HepG2 (cell line): ENCODE data around the gene SDR42E2. TPM values are rescaled to one million over a fixed set of nuclear protein-coding genes. Genes with fewer than 3 reads are reported as not detected.

ENCODE experiments used
- GMEB1 ChIP-seq: sonication (generic); formaldehyde crosslinking; IDR thresholded peaks from 2 replicates; pipeline ENCODE4 v1.5.1; 2020; ENCODE audit warnings: missing genetic modification reagents, mild to moderate bottlenecking, borderline replicate concordance
- JARID2 ChIP-seq: sonication (generic); formaldehyde crosslinking; IDR thresholded peaks from 2 replicates; pipeline ENCODE4 v1.8.1; 2023; ENCODE audit warnings: missing genetic modification reagents, inconsistent platforms; ENCODE audit not compliant: insufficient replicate concordance
- MAF1 ChIP-seq: sonication (generic); formaldehyde crosslinking; IDR thresholded peaks from 2 replicates; pipeline ENCODE4 v1.5.0; 2020; ENCODE audit warnings: missing genetic modification reagents, borderline replicate concordance
- MIER3 ChIP-seq: IDR thresholded peaks from 2 replicates; pipeline ENCODE4 v1.6.1; 2016; ENCODE audit warnings: missing compliant biosample characterization, borderline replicate concordance
- SCMH1 ChIP-seq: sonication (generic); formaldehyde crosslinking; IDR thresholded peaks from 2 replicates; pipeline ENCODE4 v1.9.0; 2021; ENCODE audit warnings: missing genetic modification reagents, mild to moderate bottlenecking, borderline replicate concordance
- SNAI1 ChIP-seq: sonication (generic); formaldehyde crosslinking; IDR thresholded peaks from 2 replicates; pipeline ENCODE4 v1.5.0; 2020; ENCODE audit warnings: mild to moderate bottlenecking, missing genetic modification reagents, borderline replicate concordance
- ZFP82 ChIP-seq: sonication (generic); formaldehyde crosslinking; IDR thresholded peaks from 2 replicates; pipeline ENCODE4 v1.5.1; 2020; ENCODE audit warnings: mild to moderate bottlenecking, missing genetic modification reagents, borderline replicate concordance
- ZMYM2 ChIP-seq: sonication (generic); formaldehyde crosslinking; IDR thresholded peaks from 2 replicates; pipeline ENCODE4 v1.8.0; 2022; ENCODE audit warnings: mild to moderate bottlenecking, missing genetic modification reagents
- ZNF512 ChIP-seq: sonication (generic); formaldehyde crosslinking; IDR thresholded peaks from 2 replicates; pipeline ENCODE4 v1.4.0; 2020; ENCODE audit warnings: mild to moderate bottlenecking, missing genetic modification reagents
- ZNF546 ChIP-seq: sonication (generic); formaldehyde crosslinking; conservative IDR thresholded peaks from 2 replicates; pipeline ENCODE4 v1.8.1; 2023; ENCODE audit warnings: mild to moderate bottlenecking, missing genetic modification reagents
- ZNF556 ChIP-seq: sonication (generic); formaldehyde crosslinking; IDR thresholded peaks from 2 replicates; pipeline ENCODE4 v1.4.0; 2020; ENCODE audit warnings: mild to moderate bottlenecking, missing genetic modification reagents, borderline replicate concordance
- ZNF562 ChIP-seq: sonication (generic); formaldehyde crosslinking; IDR thresholded peaks from 2 replicates; pipeline ENCODE4 v1.8.0; 2022; ENCODE audit warnings: missing genetic modification reagents, borderline replicate concordance
- ZNF597 ChIP-seq: sonication (generic); formaldehyde crosslinking; IDR thresholded peaks from 2 replicates; pipeline ENCODE4 v1.5.0; 2020; ENCODE audit warnings: missing genetic modification reagents
- ZNF619 ChIP-seq: sonication (generic); formaldehyde crosslinking; IDR thresholded peaks from 2 replicates; pipeline ENCODE4 v1.4.0; 2020; ENCODE audit warnings: mild to moderate bottlenecking, missing genetic modification reagents
- ZNF761 ChIP-seq: sonication (generic); formaldehyde crosslinking; conservative IDR thresholded peaks from 2 replicates; pipeline ENCODE4 v1.4.0; 2020; ENCODE audit warnings: mild to moderate bottlenecking, missing genetic modification reagents
- ZNF781 ChIP-seq: sonication (generic); formaldehyde crosslinking; IDR thresholded peaks from 2 replicates; pipeline ENCODE4 v1.5.1; 2020; ENCODE audit warnings: borderline replicate concordance, mild to moderate bottlenecking, missing genetic modification reagents; ENCODE audit errors: not compliant biosample characterization
- ZNF841 ChIP-seq: sonication (generic); formaldehyde crosslinking; IDR thresholded peaks from 2 replicates; pipeline ENCODE4 v1.8.1; 2023; ENCODE audit warnings: missing genetic modification reagents, borderline replicate concordance
- ZSCAN9 ChIP-seq: IDR thresholded peaks from 2 replicates; pipeline ENCODE4 v1.6.1; 2016; ENCODE audit warnings: borderline replicate concordance
- polyA plus RNA-seq, 8 experiments: library from polyadenylated mRNA; depleted of rRNA in 3 of 8; stranded (reverse) in 7 of 8; unstranded in 1 of 8; fragments of >200 nt; fragmentation: Illumina TruSeq in 4 of 8; extraction: Trizol in 4 of 8; gene quantifications; 2 replicates each; pipeline versions ENCODE4 v1.2.1 to v1.2.3, GENCODE V29; 2011 to 2016; ENCODE audit warnings: low read depth in 4 of 8, missing spikeins in 1 of 8, mixed read lengths in 1 of 8; ENCODE audit not compliant: insufficient read depth in 1 of 8
- total RNA-seq, 5 experiments: library from RNA; depleted of rRNA; stranded (reverse); fragments of >200 nt; fragmentation: Illumina TruSeq; extraction: Trizol; gene quantifications; 2 replicates each; pipeline ENCODE4 v1.2.3, GENCODE V29; 2016; ENCODE audit warnings: low read depth in 1 of 5
- TF ChIP-seq, protein P1 (sequence below): sonication (generic); formaldehyde crosslinking; IDR thresholded peaks from 2 replicates; pipeline ENCODE4 v1.4.0; 2020; ENCODE audit warnings: missing genetic modification reagents, low read depth, mild to moderate bottlenecking, borderline replicate concordance
- TF ChIP-seq, protein P2 (sequence below): sonication (generic); formaldehyde crosslinking; IDR thresholded peaks from 2 replicates; pipeline ENCODE4 v1.4.0; 2020; ENCODE audit warnings: missing genetic modification reagents, mild to moderate bottlenecking, borderline replicate concordance

SDR42E2 gene
- total and polyA plus RNA-seq, 2 of the 13 experiments (the other 11 are each of a cell fraction or from before 2014, with no cell fraction given), result 0.05 to 0.11 TPM

- TF ChIP-seq ZNF512, result 0 out of 2 replicates have a peak, but pooled peaks have one; percentile 60
- no peak for TF ChIP-seq SCMH1
- peak; percentile 86 for TF ChIP-seq JARID2 (CRISPR knock-in tag)
- TF ChIP-seq ZFP82 (CRISPR knock-in tag), result peak; percentile 90; the same call in 1 of the 2 replicates
- TF ChIP-seq ZNF841, result no peak
- peak; percentile 95 for TF ChIP-seq ZMYM2 (CRISPR knock-in tag)
- TF ChIP-seq, protein P1, sequence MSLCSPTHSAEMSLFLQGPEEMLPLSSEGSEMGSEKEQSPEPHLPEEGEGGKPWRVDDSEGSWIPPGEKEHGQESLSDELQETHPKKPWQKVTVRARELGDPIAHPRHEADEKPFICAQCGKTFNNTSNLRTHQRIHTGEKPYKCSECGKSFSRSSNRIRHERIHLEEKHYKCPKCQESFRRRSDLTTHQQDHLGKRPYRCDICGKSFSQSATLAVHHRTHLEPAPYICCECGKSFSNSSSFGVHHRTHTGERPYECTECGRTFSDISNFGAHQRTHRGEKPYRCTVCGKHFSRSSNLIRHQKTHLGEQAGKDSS (CRISPR knock-in tag), result peak; percentile 99
- TF ChIP-seq MAF1 (CRISPR knock-in tag), result peak; percentile 84
- TF ChIP-seq ZNF562, result no peak
- TF ChIP-seq ZNF761 (CRISPR knock-in tag), result peak; percentile 97
- TF ChIP-seq ZNF781 (CRISPR knock-in tag), result peak; percentile 61
- TF ChIP-seq, protein P2, sequence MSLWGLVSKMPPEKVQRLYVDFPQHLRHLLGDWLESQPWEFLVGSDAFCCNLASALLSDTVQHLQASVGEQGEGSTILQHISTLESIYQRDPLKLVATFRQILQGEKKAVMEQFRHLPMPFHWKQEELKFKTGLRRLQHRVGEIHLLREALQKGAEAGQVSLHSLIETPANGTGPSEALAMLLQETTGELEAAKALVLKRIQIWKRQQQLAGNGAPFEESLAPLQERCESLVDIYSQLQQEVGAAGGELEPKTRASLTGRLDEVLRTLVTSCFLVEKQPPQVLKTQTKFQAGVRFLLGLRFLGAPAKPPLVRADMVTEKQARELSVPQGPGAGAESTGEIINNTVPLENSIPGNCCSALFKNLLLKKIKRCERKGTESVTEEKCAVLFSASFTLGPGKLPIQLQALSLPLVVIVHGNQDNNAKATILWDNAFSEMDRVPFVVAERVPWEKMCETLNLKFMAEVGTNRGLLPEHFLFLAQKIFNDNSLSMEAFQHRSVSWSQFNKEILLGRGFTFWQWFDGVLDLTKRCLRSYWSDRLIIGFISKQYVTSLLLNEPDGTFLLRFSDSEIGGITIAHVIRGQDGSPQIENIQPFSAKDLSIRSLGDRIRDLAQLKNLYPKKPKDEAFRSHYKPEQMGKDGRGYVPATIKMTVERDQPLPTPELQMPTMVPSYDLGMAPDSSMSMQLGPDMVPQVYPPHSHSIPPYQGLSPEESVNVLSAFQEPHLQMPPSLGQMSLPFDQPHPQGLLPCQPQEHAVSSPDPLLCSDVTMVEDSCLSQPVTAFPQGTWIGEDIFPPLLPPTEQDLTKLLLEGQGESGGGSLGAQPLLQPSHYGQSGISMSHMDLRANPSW (CRISPR knock-in tag), result peak; percentile 99
- TF ChIP-seq ZNF597 (CRISPR knock-in tag), result no peak
- TF ChIP-seq ZSCAN9 (CRISPR knock-in tag), result peak; percentile 95
- TF ChIP-seq GMEB1 (CRISPR knock-in tag), result peak; percentile 88
- TF ChIP-seq MIER3 (CRISPR knock-in tag), result peak; percentile 94; the same call in 1 of the 2 replicates
- no peak for TF ChIP-seq SNAI1 (CRISPR knock-in tag)
- peak; percentile 90 for TF ChIP-seq ZNF619 (CRISPR knock-in tag)
- TF ChIP-seq ZNF546 (CRISPR knock-in tag), result peak; percentile 88
- TF ChIP-seq ZNF556 (CRISPR knock-in tag), result peak; percentile 81; the same call in 1 of the 2 replicates
Measured at GRCh38 chr16:22206013-22206841, 43.9 kb downstream of the SDR42E2 start, which contains the start of gene EEF2K (continued).
